ENCODE results near the gene PROX1. TPM values are rescaled to one million over a fixed set of nuclear protein-coding genes. Genes with fewer than 3 reads are reported as not detected.

PROX1 gene
- total RNA-seq, 2 experiments from 2014 or later, result not detected

- intact Hi-C loops (cut with micrococcal nuclease; ENCODE audit: unreplicated experiment), result no loop called here
- no peak for TF ChIP-seq CTCF (conservative IDR thresholded peaks at IDR 0.05; ENCODE audit: low read length)
- TF ChIP-seq EZH2phosphoT487 (IDR thresholded peaks at IDR 0.05; ENCODE audit: borderline replicate concordance, low read depth, low read length), result no peak
- H3K9me3 ChIP-seq (ENCODE audit: low read length), result no peaks in the 10 kb centered on the region
Observed at GRCh38 chr1:214009423-214010196, 21.8 kb downstream of the PROX1 start.

GRCh38 chr1:214010197-214010573 lies 22.4 kb downstream of the PROX1 start:
- ChIA-PET POLR2A (no interaction called here), CTCF (ENCODE audit: unreplicated experiment) (no interaction called here)
- H3K9me2 ChIP-seq (ENCODE audit: insufficient read depth, low read length), result no peaks in the 10 kb centered on the region
- H3K4me1 ChIP-seq (ENCODE audit: insufficient read depth, low read length, poor library complexity, severe bottlenecking), result no peaks in the 10 kb centered on the region
- H3K4me3 ChIP-seq (ENCODE audit: low read depth, low read length, poor library complexity, severe bottlenecking), result no peak overlapping the region
- H2AFZ ChIP-seq (ENCODE audit: low read length), result no peak overlapping the region
- no peaks in the 10 kb centered on the region for H4K20me1 ChIP-seq (ENCODE audit: insufficient read depth, low read length)
- TF ChIP-seq CTCF (conservative IDR thresholded peaks at IDR 0.05; ENCODE audit: low read length) (no peak), EZH2phosphoT487 (IDR thresholded peaks at IDR 0.05; ENCODE audit: borderline replicate concordance, low read depth, low read length) (no peak)
- H3K27ac ChIP-seq (ENCODE audit: low read depth, low read length, poor library complexity, severe bottlenecking), result no peak overlapping the region
- H3K36me3 ChIP-seq (ENCODE audit: insufficient read depth, low read length), result no peaks in the 10 kb centered on the region
- intact Hi-C loops (cut with micrococcal nuclease; ENCODE audit: unreplicated experiment), result no loop called here
- no TSS peak for BruUV-seq (replicated peaks)
- no peak overlapping the region for H3K4me2 ChIP-seq (ENCODE audit: low read length)
- H3K79me2 ChIP-seq (ENCODE audit: insufficient read depth, low read depth, low read length), result no peaks in the 10 kb centered on the region
- H3K9me3 ChIP-seq (ENCODE audit: low read length), result no peaks in the 10 kb centered on the region
- no peak for DNase-seq (ENCODE audit: low spot score)

More at GRCh38 chr1:214009423-214010196, 21.8 kb downstream of the PROX1 start:
- ChIA-PET POLR2A (no interaction called here), CTCF (ENCODE audit: unreplicated experiment) (no interaction called here)
- H3K4me3 ChIP-seq (ENCODE audit: low read depth, low read length, poor library complexity, severe bottlenecking), result no peak overlapping the region
- no peaks in the 10 kb centered on the region for H3K79me2 ChIP-seq (ENCODE audit: insufficient read depth, low read depth, low read length)
- H3K27ac ChIP-seq (ENCODE audit: low read depth, low read length, poor library complexity, severe bottlenecking), result no peak overlapping the region
- BruUV-seq (replicated peaks), result no TSS peak
- H3K4me1 ChIP-seq (ENCODE audit: insufficient read depth, low read length, poor library complexity, severe bottlenecking), result no peaks in the 10 kb centered on the region
- no peak overlapping the region for H2AFZ ChIP-seq (ENCODE audit: low read length)
- no peak overlapping the region for H3K4me2 ChIP-seq (ENCODE audit: low read length)
- no peaks in the 10 kb centered on the region for H3K9me2 ChIP-seq (ENCODE audit: insufficient read depth, low read length)
- no peaks in the 10 kb centered on the region for H3K36me3 ChIP-seq (ENCODE audit: insufficient read depth, low read length)
- DNase-seq (ENCODE audit: low spot score), result no peak
- no peaks in the 10 kb centered on the region for H4K20me1 ChIP-seq (ENCODE audit: insufficient read depth, low read length)

GRCh38 chr1:214010717-214011116 lies 22.9 kb downstream of the PROX1 start:
- no peaks in the 10 kb centered on the region for H4K20me1 ChIP-seq (ENCODE audit: insufficient read depth, low read length)
- H2AFZ ChIP-seq (ENCODE audit: low read length), result no peak overlapping the region
- BruUV-seq (replicated peaks), result no TSS peak
- DNase-seq (ENCODE audit: low spot score), result no peak
- H3K9me2 ChIP-seq (ENCODE audit: insufficient read depth, low read length), result no peaks in the 10 kb centered on the region
- CTCF ChIA-PET (ENCODE audit: unreplicated experiment), result no interaction called here
- no peaks in the 10 kb centered on the region for H3K4me1 ChIP-seq (ENCODE audit: insufficient read depth, low read length, poor library complexity, severe bottlenecking)
- no peaks in the 10 kb centered on the region for H3K36me3 ChIP-seq (ENCODE audit: insufficient read depth, low read length)
- intact Hi-C loops (cut with micrococcal nuclease; ENCODE audit: unreplicated experiment), result no loop called here
- POLR2A ChIA-PET, result interaction anchor here (0.6 kb wide), 1 partner anchor 560 kb away, joined by 3 read pairs; no protein-coding TSS in a partner anchor
- H3K4me2 ChIP-seq (ENCODE audit: low read length), result no peak overlapping the region
- H3K79me2 ChIP-seq (ENCODE audit: insufficient read depth, low read depth, low read length), result no peaks in the 10 kb centered on the region
- no peak overlapping the region for H3K4me3 ChIP-seq (ENCODE audit: low read depth, low read length, poor library complexity, severe bottlenecking)
- H3K9me3 ChIP-seq (ENCODE audit: low read length), result no peaks in the 10 kb centered on the region
- H3K27ac ChIP-seq (ENCODE audit: low read depth, low read length, poor library complexity, severe bottlenecking), result no peak overlapping the region
- TF ChIP-seq CTCF (conservative IDR thresholded peaks at IDR 0.05; ENCODE audit: low read length), result no peak
- TF ChIP-seq EZH2phosphoT487 (IDR thresholded peaks at IDR 0.05; ENCODE audit: borderline replicate concordance, low read depth, low read length), result no peak

Measured in OCI-LY7 (cell line).